PC-3 (cell line): ENCODE measurements around the gene PEPD. TPM values are rescaled to one million over a fixed set of nuclear protein-coding genes. Genes with fewer than 3 reads are reported as not detected.

Experiments
- ATAC-seq: fragments of 200-7000 bp; cut with Tn5 transposase; 2 replicates; pipeline ENCODE4 v1.9.1; 2020; ENCODE audit warnings: mild to moderate bottlenecking, moderate library complexity
- BruUV-seq: library from RNA; stranded (reverse); fragments of 400-500 nt; replicated peaks from 2 replicates; lab custom pipeline; 2021; lab: Mats Ljungman, UMichigan
- CTCF ChIA-PET: fragments of 300-600 bp; sonication (Branson Sonifier 250); formaldehyde crosslinking; loops from one replicate; lab custom pipeline; 2022; ENCODE audit warnings: antibody characterized with exemption; lab: Charles Lee
- POLR2A ChIA-PET: fragments of 300-600 bp; sonication (Branson Sonifier 250); formaldehyde crosslinking; loops from one replicate; lab custom pipeline; 2022; ENCODE audit warnings: antibody characterized with exemption; ENCODE audit not compliant: unreplicated experiment; lab: Charles Lee
- DNase-seq: peaks from one replicate; pipeline ENCODE4 v3.0.0-alpha.2; 2015
- H2AFZ ChIP-seq: fragments of 300-600 bp; sonication (generic); 2 replicates; pipeline ENCODE4 v1.6.0; 2016; ENCODE audit warnings: antibody characterized with exemption, low read length
- H3F3A ChIP-seq: fragments of 300-600 bp; sonication (generic); one replicate; pipeline ENCODE4 v1.6.0; 2017; ENCODE audit warnings: antibody characterized with exemption, low read length, control low read depth, mild to moderate bottlenecking; ENCODE audit not compliant: unreplicated experiment
- H3K27ac ChIP-seq: fragments of 300-600 bp; sonication (generic); 2 replicates; pipeline ENCODE4 v1.5.1; 2016; ENCODE audit warnings: mild to moderate bottlenecking, low read length
- H3K27me3 ChIP-seq: fragments of 300-600 bp; sonication (generic); 2 replicates; pipeline ENCODE4 v1.6.1; 2016; ENCODE audit warnings: low read length, mixed read lengths
- H3K36me3 ChIP-seq: fragments of 300-600 bp; sonication (generic); 2 replicates; pipeline ENCODE4 v1.6.1; 2016; ENCODE audit warnings: low read depth, mixed run types, low read length, mixed read lengths
- H3K4me1 ChIP-seq: fragments of 300-600 bp; sonication (generic); 2 replicates; pipeline ENCODE4 v1.5.1; 2016; ENCODE audit warnings: low read length; ENCODE audit not compliant: insufficient read depth
- H3K4me2 ChIP-seq: fragments of 300-600 bp; sonication (generic); 2 replicates; pipeline ENCODE4 v1.6.0; 2016; ENCODE audit warnings: low read length
- H3K4me3 ChIP-seq: fragments of 300-600 bp; sonication (generic); 2 replicates; pipeline ENCODE4 v1.5.1; 2016; ENCODE audit warnings: mild to moderate bottlenecking, low read length, mixed read lengths
- H3K79me2 ChIP-seq: fragments of 300-600 bp; sonication (generic); 2 replicates; pipeline ENCODE4 v1.6.1; 2017; ENCODE audit warnings: low read length, mixed read lengths
- H3K9ac ChIP-seq: fragments of 300-600 bp; sonication (generic); 2 replicates; pipeline ENCODE4 v1.6.0; 2016; ENCODE audit warnings: mild to moderate bottlenecking, low read length
- H3K9me2 ChIP-seq: fragments of 300-600 bp; sonication (generic); replicated peaks from 2 replicates; pipeline ENCODE4 v1.6.1; 2016; ENCODE audit warnings: mixed run types, low read length, mixed read lengths
- H3K9me3 ChIP-seq: fragments of 300-600 bp; sonication (generic); 2 replicates; pipeline ENCODE4 v1.6.1; 2016; ENCODE audit warnings: low read length, mixed read lengths
- H4K20me1 ChIP-seq: fragments of 300-600 bp; sonication (generic); 2 replicates; pipeline ENCODE4 v1.6.1; 2016; ENCODE audit warnings: low read length, mixed read lengths
- EZH2 ChIP-seq: fragments of 300-600 bp; sonication (generic); IDR thresholded peaks from one replicate; pipeline ENCODE4 v1.6.1; 2017; ENCODE audit warnings: antibody characterized with exemption, mild to moderate bottlenecking, low read length; ENCODE audit not compliant: unreplicated experiment
- EZH2phosphoT487 ChIP-seq: fragments of 300-600 bp; sonication (generic); IDR thresholded peaks from 2 replicates; pipeline ENCODE4 v1.6.1; 2018; ENCODE audit warnings: mild to moderate bottlenecking, antibody characterized with exemption, low read length, borderline replicate concordance
- intact Hi-C: fragments of 100-400 bp; cut with micrococcal nuclease; formaldehyde crosslinking; loops from 2 replicates; pipeline ENCODE4 v1.9.0; 2023
- total RNA-seq: library from RNA; depleted of rRNA; stranded (reverse); fragments of >200 nt; gene quantifications from 2 replicates; pipeline ENCODE4 v1.2.3, GENCODE V29; 2014
- TF ChIP-seq, protein P1 (sequence below): fragments of 300-600 bp; sonication (generic); conservative IDR thresholded peaks from 2 replicates; pipeline ENCODE4 v1.5.1; 2017; ENCODE audit warnings: antibody characterized with exemption, low read depth, mild to moderate bottlenecking, low read length

PEPD gene
- total RNA-seq, 1 experiment from 2014 or later, result 53.4 TPM

DNA sequence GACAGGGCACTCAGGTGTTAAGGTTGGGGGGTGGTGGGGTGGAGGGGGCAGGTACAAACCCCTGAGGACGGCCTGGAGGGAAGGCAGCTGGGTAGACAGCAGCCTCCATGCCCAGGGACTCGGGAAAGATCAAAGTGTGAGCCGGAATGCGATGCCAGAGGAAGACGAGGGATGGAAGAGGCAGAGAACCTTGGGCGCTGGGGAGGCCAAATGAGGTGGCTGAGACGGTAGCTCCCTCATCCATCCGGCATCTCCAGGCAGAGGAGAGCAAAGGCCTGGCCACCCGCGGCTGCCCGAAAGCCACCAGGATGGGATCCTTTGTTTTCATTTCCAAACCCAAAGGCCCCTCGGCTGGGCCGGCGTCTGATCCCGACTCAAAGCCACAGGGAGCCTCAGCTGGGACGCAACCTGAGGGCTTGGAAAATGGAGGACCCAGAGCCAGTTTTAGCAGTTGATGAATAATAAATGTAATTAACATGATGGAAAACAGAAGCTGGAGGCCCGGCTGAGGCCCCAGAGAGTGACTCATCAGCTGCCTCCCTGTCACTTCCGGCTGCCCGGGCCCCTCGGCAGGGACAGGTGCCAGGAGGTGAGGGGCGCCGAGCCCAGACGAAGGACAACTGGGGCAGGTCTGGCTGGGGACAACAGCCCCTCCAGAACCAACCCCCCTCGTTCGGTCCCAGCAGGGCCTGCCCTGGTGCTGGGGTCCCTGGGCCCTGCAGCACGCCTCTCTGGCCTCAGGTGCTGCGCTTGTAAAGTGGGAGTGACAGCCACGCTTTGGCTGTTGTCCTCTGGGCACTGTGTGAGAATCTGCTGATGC, 86.5 kb downstream of the PEPD start:
- TF ChIP-seq EZH2, result no peak
- Histone ChIP-seq H3K27ac (no peak overlapping the region), H3K36me3 (no peaks in the 10 kb centered on the region), H3K27me3 (no peaks in the 10 kb centered on the region), H4K20me1 (no peaks in the 10 kb centered on the region), H3K9me2 (no peaks in the 10 kb centered on the region), H2AFZ (no peak overlapping the region), H3K79me2 (no peaks in the 10 kb centered on the region), H3K9me3 (no peaks in the 10 kb centered on the region), H3K4me3 (no peak overlapping the region), H3F3A (no peaks in the 10 kb centered on the region), H3K4me1 (no peaks in the 10 kb centered on the region), H3K9ac (no peak overlapping the region), H3K4me2 (no peak overlapping the region)
- DNase-seq (no peak), ATAC-seq (no peak)
- BruUV-seq, result no TSS peak
- ChIA-PET CTCF (no interaction called here), POLR2A (no interaction called here)
- intact Hi-C loops, result no loop called here

DNA sequence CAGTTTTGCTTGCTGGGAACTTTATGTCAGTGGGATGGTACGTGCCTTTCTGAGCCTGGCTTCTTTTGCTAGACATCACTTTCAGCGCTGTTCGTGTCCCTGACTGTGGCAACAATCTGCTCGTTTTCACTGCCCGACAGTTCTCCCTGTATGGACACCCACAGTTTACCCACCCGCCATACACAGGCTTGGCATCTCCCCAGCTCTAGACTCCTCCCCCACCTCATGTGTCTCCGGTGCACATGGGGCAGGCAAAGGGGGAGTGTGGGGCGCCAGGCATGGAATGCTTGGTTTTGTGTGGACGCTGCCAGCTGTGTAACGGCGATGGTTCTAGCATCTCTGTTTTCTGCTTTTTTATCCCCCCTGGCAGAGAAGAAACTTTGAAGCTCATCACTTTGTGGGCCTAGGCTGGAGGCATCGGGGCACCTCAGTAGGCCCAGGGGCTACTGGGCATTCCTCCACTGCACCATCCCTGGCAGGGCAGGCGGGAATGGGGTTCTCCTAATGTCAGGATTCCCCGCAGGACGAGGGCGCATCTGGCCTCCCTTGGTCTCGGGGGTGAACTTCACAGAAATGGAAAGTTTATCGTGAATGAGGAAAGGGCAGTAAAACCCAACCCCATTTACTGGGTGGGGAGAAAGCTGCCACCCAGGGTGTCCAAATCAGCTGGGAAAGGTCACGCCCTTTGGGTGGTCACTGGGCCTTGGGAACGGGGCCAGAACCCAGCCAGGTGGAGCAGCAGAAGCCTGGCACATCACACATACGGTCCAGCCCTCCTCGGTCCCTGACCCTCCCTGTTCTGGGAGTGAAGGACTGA, 87.3 kb downstream of the PEPD start:
- ChIA-PET POLR2A (no interaction called here), CTCF (no interaction called here)
- Histone ChIP-seq H3K9me2 (no peaks in the 10 kb centered on the region), H3K4me1 (no peaks in the 10 kb centered on the region), H3F3A (no peaks in the 10 kb centered on the region), H3K27ac (no peak overlapping the region), H3K4me3 (no peak overlapping the region), H3K9ac (no peak overlapping the region), H4K20me1 (no peaks in the 10 kb centered on the region), H3K4me2 (no peak overlapping the region), H3K9me3 (no peaks in the 10 kb centered on the region), H2AFZ (no peak overlapping the region), H3K79me2 (no peaks in the 10 kb centered on the region), H3K36me3 (no peaks in the 10 kb centered on the region), H3K27me3 (no peaks in the 10 kb centered on the region)
- DNase-seq, result no peak
- no peak for ATAC-seq
- TF ChIP-seq, protein P1, sequence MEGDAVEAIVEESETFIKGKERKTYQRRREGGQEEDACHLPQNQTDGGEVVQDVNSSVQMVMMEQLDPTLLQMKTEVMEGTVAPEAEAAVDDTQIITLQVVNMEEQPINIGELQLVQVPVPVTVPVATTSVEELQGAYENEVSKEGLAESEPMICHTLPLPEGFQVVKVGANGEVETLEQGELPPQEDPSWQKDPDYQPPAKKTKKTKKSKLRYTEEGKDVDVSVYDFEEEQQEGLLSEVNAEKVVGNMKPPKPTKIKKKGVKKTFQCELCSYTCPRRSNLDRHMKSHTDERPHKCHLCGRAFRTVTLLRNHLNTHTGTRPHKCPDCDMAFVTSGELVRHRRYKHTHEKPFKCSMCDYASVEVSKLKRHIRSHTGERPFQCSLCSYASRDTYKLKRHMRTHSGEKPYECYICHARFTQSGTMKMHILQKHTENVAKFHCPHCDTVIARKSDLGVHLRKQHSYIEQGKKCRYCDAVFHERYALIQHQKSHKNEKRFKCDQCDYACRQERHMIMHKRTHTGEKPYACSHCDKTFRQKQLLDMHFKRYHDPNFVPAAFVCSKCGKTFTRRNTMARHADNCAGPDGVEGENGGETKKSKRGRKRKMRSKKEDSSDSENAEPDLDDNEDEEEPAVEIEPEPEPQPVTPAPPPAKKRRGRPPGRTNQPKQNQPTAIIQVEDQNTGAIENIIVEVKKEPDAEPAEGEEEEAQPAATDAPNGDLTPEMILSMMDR, result no peak
- TF ChIP-seq EZH2 (no peak), EZH2phosphoT487 (no peak)
- intact Hi-C loops, result no loop called here
- BruUV-seq, result no TSS peak

DNA sequence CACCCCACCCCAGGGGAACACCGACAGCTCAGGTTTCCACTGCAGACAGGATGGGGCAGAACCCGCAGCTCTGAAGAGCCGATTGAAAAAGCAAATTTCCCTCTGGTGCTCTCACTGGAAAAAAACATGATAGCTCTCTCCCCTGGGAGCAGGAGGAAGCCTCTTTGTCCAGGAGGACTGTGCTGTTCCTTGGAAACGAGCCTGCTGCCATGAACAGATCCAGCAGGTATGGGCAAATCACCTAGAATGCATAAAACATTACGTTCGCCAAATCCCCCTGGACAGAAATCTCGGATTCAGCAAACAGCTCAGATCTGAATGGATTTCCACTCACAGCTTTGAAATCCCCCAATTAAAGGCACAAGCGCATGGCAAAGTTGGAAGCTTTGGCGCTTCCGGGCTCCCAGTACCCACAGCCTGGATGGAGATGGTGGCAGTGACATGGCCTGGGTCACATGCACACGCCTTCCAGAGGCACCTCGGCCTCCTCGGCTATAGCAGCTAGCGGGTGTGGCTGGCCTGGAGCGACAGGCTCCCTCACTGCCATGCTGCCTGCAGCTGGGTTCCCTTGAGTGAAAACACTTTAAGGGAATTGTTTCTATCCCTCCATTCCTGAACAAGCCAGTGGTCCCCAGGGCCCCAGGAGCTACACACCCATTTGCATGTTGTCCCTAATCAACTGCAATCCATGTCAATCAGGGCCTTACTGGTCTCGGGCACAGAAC, 89.0 kb downstream of the PEPD start:
- no peak for ATAC-seq
- CTCF ChIA-PET, result no interaction called here
- POLR2A ChIA-PET, result no interaction called here
- no peak overlapping the region for H3K9ac ChIP-seq
- H3K79me2 ChIP-seq, result no peaks in the 10 kb centered on the region
- H3K4me1 ChIP-seq, result no peaks in the 10 kb centered on the region
- no peak for DNase-seq
- H3F3A ChIP-seq, result no peaks in the 10 kb centered on the region
- H3K4me2 ChIP-seq, result no peak overlapping the region
- no peak overlapping the region for H3K27ac ChIP-seq
- H2AFZ ChIP-seq, result no peak overlapping the region
- H3K27me3 ChIP-seq, result no peaks in the 10 kb centered on the region
- H3K36me3 ChIP-seq, result no peaks in the 10 kb centered on the region
- no peak for TF ChIP-seq EZH2phosphoT487
- TF ChIP-seq EZH2, result no peak
- TF ChIP-seq, protein P1, result no peak
- H3K9me2 ChIP-seq, result no peaks in the 10 kb centered on the region
- H3K9me3 ChIP-seq, result no peaks in the 10 kb centered on the region
- H3K4me3 ChIP-seq, result no peak overlapping the region
- intact Hi-C loops, result no loop called here
- H4K20me1 ChIP-seq, result no peaks in the 10 kb centered on the region
- BruUV-seq, result no TSS peak
